Endothelial cell of umbilical vein (primary cell): ENCODE results near the gene IL22RA1.

Source experiments
- CTCF ChIP-seq, 2 donors: IDR thresholded peaks; 1 replicate in 1 of 2; 2 replicates in 1 of 2; pipeline ENCODE4 v1.5.1; 2011; ENCODE audit warnings: low read length in 2 of 2, mild to moderate bottlenecking in 2 of 2, moderate library complexity in 2 of 2, control low read depth in 1 of 2, inconsistent platforms in 1 of 2, low read depth in 1 of 2; ENCODE audit not compliant: insufficient read depth in 1 of 2; ENCODE audit errors: extremely low read depth in 1 of 2
- EZH2 ChIP-seq: IDR thresholded peaks from 2 replicates; pipeline ENCODE4 v1.6.1; 2012; ENCODE audit warnings: borderline replicate concordance, low read depth, mild to moderate bottlenecking, moderate library complexity, low read length, inconsistent platforms; ENCODE audit not compliant: severe bottlenecking
- GATA2 ChIP-seq: IDR thresholded peaks from 2 replicates; pipeline ENCODE4 v1.7.0; 2011; ENCODE audit warnings: low read depth, mild to moderate bottlenecking, moderate library complexity, mixed read lengths, low read length; ENCODE audit not compliant: insufficient read length, insufficient read depth
- POLR2A ChIP-seq: IDR thresholded peaks from 2 replicates; pipeline ENCODE4 v1.6.1; 2012; ENCODE audit warnings: low read depth, mild to moderate bottlenecking, control low read depth, low read length
- POLR2AphosphoS5 ChIP-seq: IDR thresholded peaks from 2 replicates; pipeline ENCODE4 v1.6.1; 2012; ENCODE audit warnings: low read depth, mild to moderate bottlenecking, control low read depth, low read length, moderate library complexity; ENCODE audit not compliant: insufficient read depth

- no peak for TF ChIP-seq CTCF (IDR thresholded peaks at IDR 0.05; ENCODE audit: extremely low read depth in 1 of 2, insufficient read depth in 1 of 2, low read depth in 1 of 2, low read length in 2 of 2)
- no peak for TF ChIP-seq POLR2A
- TF ChIP-seq EZH2 = no peak
- no peak for TF ChIP-seq POLR2AphosphoS5
- no peak for TF ChIP-seq GATA2
These were observed 65.5 kb downstream of the IL22RA1 start for GRCh38 chr1:24077278-24077978.
